Ovary (tissue), 9 donors: ENCODE measurements around the gene TNPO3. TPM values are rescaled to one million over a fixed set of nuclear protein-coding genes. Genes with fewer than 3 reads are reported as not detected.

Source experiments
- DNase-seq, 5 donors: peaks; one replicate each; pipeline ENCODE4 v3.0.0-alpha.2; 2019 to 2020
- H3K27ac ChIP-seq, 2 donors: fragments of 200-600 bp; one replicate each; pipeline versions ENCODE4 v1.5.1 to v1.8.0; 2019 to 2022
- H3K27me3 ChIP-seq: fragments of 200-600 bp; one replicate; pipeline ENCODE4 v1.8.0; 2022
- H3K36me3 ChIP-seq: fragments of 200-600 bp; sonication (generic); one replicate; pipeline ENCODE4 v1.5.1; 2019
- H3K4me1 ChIP-seq: one replicate; pipeline ENCODE4 v1.8.1; 2013; ENCODE audit warnings: mild to moderate bottlenecking, moderate library complexity; ENCODE audit not compliant: insufficient read depth
- H3K4me3 ChIP-seq: fragments of 200-600 bp; sonication (generic); one replicate; pipeline ENCODE4 v1.5.1; 2017
- H3K9me3 ChIP-seq, 2 donors: fragments of 200-600 bp in 1 of 2; sonication (generic) in 1 of 2; one replicate each; pipeline versions ENCODE4 v1.5.1 to v1.8.1; 2013 to 2019; ENCODE audit warnings: mild to moderate bottlenecking in 1 of 2, moderate library complexity in 1 of 2
- EP300 ChIP-seq: sonication (generic); formaldehyde crosslinking; IDR thresholded peaks from one replicate; pipeline ENCODE4 v1.6.1; 2017; ENCODE audit warnings: antibody characterized with exemption
- POLR2A ChIP-seq: fragments of 450-650 bp; IDR thresholded peaks from one replicate; pipeline ENCODE4 v1.6.1; 2017; ENCODE audit warnings: antibody characterized with exemption, mild to moderate bottlenecking, moderate library complexity
- WGBS, 3 donors: extraction: QIAGEN DNeasy Blood & Tissue Kit in 1 of 3; methylation state at CpG; one replicate each; pipeline versions ENCODE4 v1.1.5 to v1.1.7; 2013 to 2017; 5-methylcytosine and 5-hydroxymethylcytosine counted together
- intact Hi-C, 4 donors: fragments of 100-400 bp; cut with DNase I; formaldehyde crosslinking; loops; one replicate each; pipeline versions ENCODE4 v1.11.0 to v1.15.1; 2022 to 2023
- polyA plus RNA-seq, 2 donors: library from polyadenylated mRNA; stranded (reverse); fragments of 200-250 nt in 1 of 2; fragments of 350-450 nt in 1 of 2; fragmentation: Illumina TruSeq in 1 of 2; extraction: RNeasy Lipid Tissue Mini Kit (QIAGEN cat#74804) in 1 of 2; gene quantifications; one replicate each; pipeline ENCODE4 v1.2.3, GENCODE V29; 2013 to 2014
- total RNA-seq, 7 donors: library from RNA; depleted of rRNA in 2 of 7; stranded (reverse); fragments of >200 nt in 2 of 7; fragmentation: NEBNext Ultra II Directional in 3 of 7; extraction: Animal tissue kit (Norgen Biotek cat#: 25700) in 3 of 7; gene quantifications; one replicate each; pipeline versions ENCODE4 v1.1.0 to v1.2.4, GENCODE V29; 2016 to 2023
- TF ChIP-seq, protein P1 (sequence below), 3 donors: fragments of 450-650 bp in 2 of 3; fragments of 200-600 bp in 1 of 3; IDR thresholded peaks; one replicate each; pipeline versions ENCODE4 v1.5.1 to v1.8.0; 2016 to 2022; ENCODE audit warnings: antibody characterized with exemption in 3 of 3, mild to moderate bottlenecking in 1 of 3
- donor health status: DM: no; HTN: no; CAD: no; lungs with moderate emphysema.
- donor health status: DM: no; HTN: no; CAD: no.
- donor health status: Bipolar disorder and iron deficiency.
- donor health status: DM: yes; HTN: yes; CAD: no.
- donor health status: DM: no; HTN: no; CAD: no.
- donor health status: DM: yes; HTN: yes; CAD: no.

TNPO3 gene
- total and polyA plus RNA-seq, 9 donors, result 18.6 to 40.1 (median 30.9) TPM

DNA sequence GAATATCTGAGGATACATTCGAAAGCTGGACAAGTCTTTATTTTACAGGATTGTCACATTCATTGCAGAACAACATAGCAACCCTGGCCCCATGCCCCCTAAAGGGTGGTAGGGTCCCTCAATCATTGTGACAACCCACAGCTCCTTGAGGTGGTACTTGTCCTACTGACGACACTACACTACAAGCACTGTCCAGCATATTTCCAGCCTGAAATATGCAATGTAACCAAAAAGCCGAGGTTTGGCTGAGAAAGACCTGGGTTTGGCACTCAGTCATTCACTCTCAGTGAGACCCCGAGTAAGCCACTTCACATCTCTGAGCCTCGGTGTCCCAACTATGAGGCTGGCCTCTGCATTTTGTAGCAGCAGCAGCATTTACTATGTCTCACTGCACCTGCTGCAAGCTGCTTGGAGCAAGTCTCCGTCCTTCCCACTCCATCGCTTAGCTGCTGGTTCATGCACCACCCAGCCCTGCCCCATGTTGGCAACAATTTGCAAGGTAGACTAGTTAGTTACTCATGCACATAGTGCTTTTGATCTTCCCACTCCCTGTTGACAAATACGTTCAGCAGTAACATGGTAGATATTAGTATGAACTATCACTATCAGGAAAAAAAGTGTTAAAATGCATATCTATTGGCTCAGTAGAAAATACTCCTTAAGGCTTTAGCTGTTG lies 43.6 kb upstream of the TNPO3 start:
- no peak for DNase-seq
- no peaks in the 10 kb centered on the region for H3K36me3 ChIP-seq
- no peaks in the 10 kb centered on the region for H3K27me3 ChIP-seq
- 61 to 81% (median 76%) methylated on average over 8 of the region's 8 CpGs for WGBS, 3 donors
- TF ChIP-seq EP300 (no peak), POLR2A (no peak)
- TF ChIP-seq, protein P1, sequence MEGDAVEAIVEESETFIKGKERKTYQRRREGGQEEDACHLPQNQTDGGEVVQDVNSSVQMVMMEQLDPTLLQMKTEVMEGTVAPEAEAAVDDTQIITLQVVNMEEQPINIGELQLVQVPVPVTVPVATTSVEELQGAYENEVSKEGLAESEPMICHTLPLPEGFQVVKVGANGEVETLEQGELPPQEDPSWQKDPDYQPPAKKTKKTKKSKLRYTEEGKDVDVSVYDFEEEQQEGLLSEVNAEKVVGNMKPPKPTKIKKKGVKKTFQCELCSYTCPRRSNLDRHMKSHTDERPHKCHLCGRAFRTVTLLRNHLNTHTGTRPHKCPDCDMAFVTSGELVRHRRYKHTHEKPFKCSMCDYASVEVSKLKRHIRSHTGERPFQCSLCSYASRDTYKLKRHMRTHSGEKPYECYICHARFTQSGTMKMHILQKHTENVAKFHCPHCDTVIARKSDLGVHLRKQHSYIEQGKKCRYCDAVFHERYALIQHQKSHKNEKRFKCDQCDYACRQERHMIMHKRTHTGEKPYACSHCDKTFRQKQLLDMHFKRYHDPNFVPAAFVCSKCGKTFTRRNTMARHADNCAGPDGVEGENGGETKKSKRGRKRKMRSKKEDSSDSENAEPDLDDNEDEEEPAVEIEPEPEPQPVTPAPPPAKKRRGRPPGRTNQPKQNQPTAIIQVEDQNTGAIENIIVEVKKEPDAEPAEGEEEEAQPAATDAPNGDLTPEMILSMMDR (IDR thresholded peaks at IDR 0.05), result no peak
- no peaks in the 10 kb centered on the region for H3K4me1 ChIP-seq
- H3K27ac ChIP-seq, result no peak overlapping the region
- intact Hi-C loops, result loop anchor here in 1 of 4 donors (10.0 kb wide), 1 partner anchor 194 kb away; no protein-coding TSS in a partner anchor
- H3K9me3 ChIP-seq, result no peaks in the 10 kb centered on the region
- H3K4me3 ChIP-seq, result no peak overlapping the region

DNA sequence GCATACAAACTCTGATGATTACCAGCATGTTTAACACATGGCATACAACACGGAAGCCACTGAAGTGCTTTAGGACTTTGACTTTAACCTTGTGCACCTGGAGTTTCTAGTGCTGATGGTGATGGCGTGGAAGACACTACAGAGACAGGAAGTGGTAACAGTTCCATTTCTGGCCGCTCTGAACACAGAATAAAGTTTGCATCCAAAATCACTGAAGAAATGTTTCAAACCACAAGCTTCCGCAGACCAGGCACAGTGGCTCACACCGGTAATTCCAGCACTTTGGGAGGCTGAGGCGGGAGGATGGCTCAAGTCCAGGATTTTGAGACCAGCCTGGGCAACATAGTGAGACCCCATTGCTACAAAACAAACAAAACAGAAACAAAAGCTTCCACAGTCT lies 40.3 kb upstream of the TNPO3 start:
- H3K4me1 ChIP-seq, result no peaks in the 10 kb centered on the region
- no peak overlapping the region for H3K27ac ChIP-seq
- no peaks in the 10 kb centered on the region for H3K27me3 ChIP-seq
- intact Hi-C loops, result loop anchor here in 1 of 4 donors (10.0 kb wide), 1 partner anchor 190 kb away; no protein-coding TSS in a partner anchor
- no peaks in the 10 kb centered on the region for H3K9me3 ChIP-seq
- no peaks in the 10 kb centered on the region for H3K36me3 ChIP-seq
- H3K4me3 ChIP-seq, result no peak overlapping the region
- WGBS, 3 donors, result 60 to 67% (median 66%) methylated on average over 6 of the region's 6 CpGs
- TF ChIP-seq, protein P1 (IDR thresholded peaks at IDR 0.05), result no peak
- TF ChIP-seq EP300 (no peak), POLR2A (no peak)
- no peak for DNase-seq

DNA sequence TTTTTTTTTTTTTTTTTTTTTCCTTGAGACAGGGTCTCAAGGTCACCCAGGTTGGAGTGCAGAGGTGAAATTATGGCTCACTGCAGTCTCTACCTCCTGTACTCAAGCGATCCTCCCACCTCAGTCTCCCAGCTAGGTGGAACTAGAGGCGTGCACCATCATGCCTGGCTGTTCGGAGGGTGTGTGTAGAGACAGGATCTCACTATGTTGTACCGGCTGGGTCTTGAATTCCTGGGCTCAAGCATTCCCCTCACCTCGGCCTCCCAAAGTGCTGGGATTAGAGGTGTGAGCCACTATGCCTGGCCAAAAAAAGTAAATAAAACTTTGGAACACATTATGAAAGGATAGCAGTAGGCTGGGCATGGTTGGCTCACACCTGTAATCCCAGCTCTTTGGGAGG lies 39.6 kb upstream of the TNPO3 start:
- DNase-seq, result no peak
- Histone ChIP-seq H3K4me3 (no peak overlapping the region), H3K27me3 (no peaks in the 10 kb centered on the region), H3K4me1 (no peaks in the 10 kb centered on the region), H3K9me3 (no peaks in the 10 kb centered on the region), H3K27ac (no peak overlapping the region), H3K36me3 (no peaks in the 10 kb centered on the region)
- 76 to 86% (median 81%) methylated on average over 5 of the region's 5 CpGs for WGBS, 3 donors
- intact Hi-C loops, result loop anchor here in 2 of 4 donors (5.0 to 10.0 kb wide), 2 partner anchors 190 to 192 kb away; no protein-coding TSS in a partner anchor
- TF ChIP-seq, protein P1 (IDR thresholded peaks at IDR 0.05), result no peak
- no peak for TF ChIP-seq POLR2A

DNA sequence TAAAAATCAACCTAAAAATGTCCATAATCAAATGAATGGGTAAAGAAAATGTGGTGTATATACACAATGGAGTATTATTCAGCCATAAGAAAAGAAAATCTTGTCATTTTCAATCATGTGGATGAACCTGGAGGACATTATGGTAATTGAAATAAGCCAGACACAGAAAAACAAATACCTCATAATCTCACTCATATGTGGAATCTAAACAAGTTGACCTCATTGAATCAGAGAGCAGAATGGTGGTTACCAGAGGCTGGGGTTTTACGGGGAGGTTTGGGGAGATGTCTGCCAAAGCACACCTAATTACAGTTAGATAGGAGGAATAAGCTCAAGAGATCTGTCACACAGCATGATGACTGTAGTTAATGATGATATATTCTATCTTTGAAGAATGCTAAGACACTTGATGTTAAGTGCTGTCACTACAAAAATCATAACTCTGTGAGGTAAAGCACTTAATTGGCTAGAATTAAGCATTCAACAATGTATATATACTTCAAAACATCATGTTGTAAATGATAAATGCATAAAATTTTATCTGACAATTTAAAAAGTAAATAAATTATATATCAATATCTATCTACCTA lies 39.1 kb upstream of the TNPO3 start:
- TF ChIP-seq, protein P1 (IDR thresholded peaks at IDR 0.05), result no peak
- TF ChIP-seq EP300 (no peak), POLR2A (no peak)
- intact Hi-C loops, result loop anchor here in 2 of 4 donors (5.0 to 10.0 kb wide), 2 partner anchors 189 to 192 kb away; no protein-coding TSS in a partner anchor
- no peak overlapping the region for H3K27ac ChIP-seq
- H3K9me3 ChIP-seq, result no peaks in the 10 kb centered on the region
- 44 to 55% (median 53%) methylated on average over 1 of the region's 1 CpG for WGBS, 3 donors
- H3K4me3 ChIP-seq, result no peak overlapping the region
- no peaks in the 10 kb centered on the region for H3K27me3 ChIP-seq
- H3K4me1 ChIP-seq, result no peaks in the 10 kb centered on the region
- no peaks in the 10 kb centered on the region for H3K36me3 ChIP-seq
- no peak for DNase-seq
